ENCODE results near the gene CACNB4.
"Not testable (repeated sequence)": the region's sequence is repeated elsewhere in the genome, so short reads cannot be mapped to it uniquely, and the experiment has no call there.

CACNB4 gene

DNA sequence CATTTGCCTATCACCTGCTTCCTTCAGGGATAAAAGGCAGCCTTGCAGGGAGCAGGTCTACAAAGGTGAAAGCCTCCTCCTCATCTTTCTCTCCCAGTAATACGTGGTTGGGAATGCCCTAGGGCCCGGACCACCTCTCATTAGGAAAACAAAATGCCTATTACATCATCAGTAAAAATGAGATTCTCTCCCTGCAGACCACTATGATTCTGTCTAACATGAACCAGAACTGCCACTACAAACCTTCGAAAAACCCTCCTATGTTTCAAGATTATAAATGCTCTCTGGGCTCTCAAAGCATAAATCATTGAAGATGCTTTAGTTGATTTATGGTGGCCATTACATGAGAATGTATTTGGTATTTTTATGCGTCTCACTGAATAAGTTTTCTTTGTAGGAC, 162.2 kb downstream of the CACNB4 start:
- intact Hi-C loops (cut with micrococcal nuclease) = no loop called here
- H3K4me1 Mint-ChIP-seq (ENCODE audit: low read depth) = peaks cover 9% of the 10 kb centered on the region
- H3K36me3 Mint-ChIP-seq (ENCODE audit: low read depth) = no peaks in the 10 kb centered on the region

DNA sequence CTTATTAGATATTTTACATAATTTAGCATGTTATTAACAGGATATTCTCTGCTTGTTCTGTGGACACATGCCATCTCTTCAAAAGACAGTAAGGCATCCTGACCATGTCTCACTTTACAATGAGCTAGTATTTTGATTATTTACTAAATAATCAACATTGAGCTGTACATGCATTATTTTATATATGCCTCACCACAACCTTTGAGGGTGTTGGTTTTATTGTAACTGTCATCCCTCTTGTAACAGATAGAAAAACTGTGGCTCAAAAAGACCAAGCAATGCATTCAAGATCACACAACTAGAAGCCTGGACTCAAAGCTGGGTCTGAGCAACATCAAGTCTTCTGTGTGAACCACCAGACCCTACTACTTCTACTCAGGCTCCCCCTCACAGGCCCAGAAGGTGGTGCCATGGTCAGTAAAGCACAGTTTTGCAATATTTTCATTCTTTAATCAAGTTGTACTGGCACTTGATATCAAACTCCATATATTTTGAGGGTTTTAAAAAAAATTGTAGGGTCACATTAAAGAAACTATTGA, 165.5 kb downstream of the CACNB4 start:
- Mint-ChIP-seq H3K36me3 (ENCODE audit: low read depth) (no peaks in the 10 kb centered on the region), H3K4me1 (ENCODE audit: low read depth) (peaks cover 8% of the 10 kb centered on the region), H3K27me3 (no peaks in the 10 kb centered on the region), H3K9me3 (no peaks in the 10 kb centered on the region), H3K4me3 (no peak overlapping the region), H3K27ac (no peak overlapping the region)
- intact Hi-C loops (cut with micrococcal nuclease) = no loop called here

More for the DNA sequence above, 162.2 kb downstream of the CACNB4 start:
- Mint-ChIP-seq H3K4me3 (no peak overlapping the region), H3K27ac (no peak overlapping the region), H3K9me3 (no peaks in the 10 kb centered on the region), H3K27me3 (no peaks in the 10 kb centered on the region)

DNA sequence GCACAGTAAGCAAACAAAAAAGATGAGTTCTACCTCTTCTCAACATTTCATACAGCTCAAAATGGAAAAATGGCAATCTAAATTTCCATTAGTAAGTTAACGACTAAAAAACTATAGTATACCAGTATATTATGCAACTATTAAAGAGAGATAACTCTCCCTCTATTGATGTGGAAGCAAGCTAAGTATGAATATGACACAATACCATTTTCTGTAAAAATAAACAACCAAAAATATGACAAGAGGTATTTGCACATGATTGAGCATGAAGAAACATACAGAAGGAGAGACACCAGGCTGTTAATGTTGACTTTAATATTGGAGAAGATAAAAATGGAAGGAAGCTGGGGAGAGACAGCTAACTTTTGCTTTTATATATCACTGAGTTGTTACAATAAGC, 167.1 kb downstream of the CACNB4 start:
- no peaks in the 10 kb centered on the region for H3K9me3 Mint-ChIP-seq
- no peaks in the 10 kb centered on the region for H3K36me3 Mint-ChIP-seq (ENCODE audit: low read depth)
- intact Hi-C loops (cut with micrococcal nuclease) = no loop called here
- H3K4me1 Mint-ChIP-seq (ENCODE audit: low read depth) = peaks cover 21% of the 10 kb centered on the region
- H3K4me3 Mint-ChIP-seq = no peak overlapping the region
- no peak overlapping the region for H3K27ac Mint-ChIP-seq
- H3K27me3 Mint-ChIP-seq = no peaks in the 10 kb centered on the region

DNA sequence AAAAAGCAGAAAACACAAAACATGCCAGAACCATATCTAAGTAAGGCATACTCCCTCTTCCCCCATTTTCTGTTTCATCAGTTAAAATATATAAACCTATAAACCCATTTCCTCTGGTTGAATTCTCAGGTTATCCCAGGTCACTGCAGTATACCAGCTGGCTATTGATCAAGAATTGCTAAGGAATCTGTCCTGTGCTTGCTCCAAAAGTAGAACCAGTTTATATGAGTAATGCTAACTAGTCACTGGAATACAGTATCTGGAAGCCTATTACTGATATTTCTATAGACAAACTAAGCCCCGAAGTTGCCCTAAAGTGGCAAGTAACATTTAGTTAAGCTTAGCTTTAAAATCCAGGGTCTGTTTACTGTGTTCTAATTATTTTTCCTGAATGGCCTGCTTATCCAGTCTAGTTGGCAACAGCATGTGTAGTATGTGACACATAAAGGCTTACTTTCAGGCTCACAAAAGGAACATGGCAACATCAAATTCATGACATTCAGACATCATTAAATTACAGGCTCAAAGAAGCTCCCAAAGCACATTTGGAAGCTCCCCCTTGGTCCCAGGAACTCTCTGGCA, 167.7 kb downstream of the CACNB4 start:
- Mint-ChIP-seq H3K36me3 (ENCODE audit: low read depth) (no peaks in the 10 kb centered on the region), H3K9me3 (no peaks in the 10 kb centered on the region), H3K4me3 (no peak overlapping the region), H3K27ac (no peak overlapping the region), H3K27me3 (no peaks in the 10 kb centered on the region), H3K4me1 (ENCODE audit: low read depth) (peaks cover 21% of the 10 kb centered on the region)
- intact Hi-C loops (cut with micrococcal nuclease) = no loop called here

DNA sequence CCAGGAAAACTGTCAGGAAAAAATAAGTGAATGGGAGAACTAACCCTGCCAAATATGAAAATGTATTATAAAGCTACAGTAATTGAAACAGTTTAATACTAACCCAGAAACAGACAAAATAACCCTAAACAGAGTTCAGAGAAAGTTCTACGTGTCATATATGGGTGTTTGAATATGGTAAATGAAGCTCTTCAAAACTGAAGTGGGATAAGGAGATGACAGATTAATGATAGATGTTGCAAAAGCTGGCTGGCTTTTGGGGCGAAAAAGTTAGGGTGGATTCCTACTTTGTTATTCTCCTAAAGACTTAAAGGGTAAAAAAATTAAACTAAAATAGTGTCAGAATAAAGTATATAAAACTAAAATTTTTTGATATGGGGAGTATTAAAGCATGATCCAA, 168.8 kb downstream of the CACNB4 start:
- no peaks in the 10 kb centered on the region for H3K36me3 Mint-ChIP-seq (ENCODE audit: low read depth)
- intact Hi-C loops (cut with micrococcal nuclease) = no loop called here
- peaks cover 21% of the 10 kb centered on the region for H3K4me1 Mint-ChIP-seq (ENCODE audit: low read depth)
- H3K27ac Mint-ChIP-seq = no peak overlapping the region
- no peaks in the 10 kb centered on the region for H3K9me3 Mint-ChIP-seq
- H3K4me3 Mint-ChIP-seq = no peak overlapping the region
- H3K27me3 Mint-ChIP-seq = no peaks in the 10 kb centered on the region

DNA sequence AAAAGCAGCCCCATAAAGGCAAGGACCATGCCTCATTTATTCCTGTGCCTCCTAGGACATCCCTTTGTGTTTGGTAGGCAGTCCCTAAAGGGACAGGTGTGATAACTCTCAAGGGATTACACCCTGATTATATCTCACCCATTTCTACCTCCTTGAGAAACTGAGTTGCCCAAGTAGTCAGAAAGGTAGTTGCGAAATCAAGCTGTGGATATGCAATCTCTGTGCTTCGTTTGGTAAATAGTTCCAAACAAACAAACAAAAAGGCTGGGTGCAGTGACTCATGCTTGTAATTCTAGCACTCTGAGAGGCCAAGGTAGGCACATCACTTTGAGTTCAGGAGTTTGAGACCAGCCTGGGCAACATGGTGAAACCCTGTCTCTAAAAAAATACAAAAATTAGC, 170.5 kb downstream of the CACNB4 start:
- intact Hi-C loops (cut with micrococcal nuclease) = no loop called here
- Mint-ChIP-seq H3K9me3 (no peaks in the 10 kb centered on the region), H3K4me1 (ENCODE audit: low read depth) (peaks cover 26% of the 10 kb centered on the region), H3K27ac (no peak overlapping the region), H3K27me3 (no peaks in the 10 kb centered on the region), H3K36me3 (ENCODE audit: low read depth) (no peaks in the 10 kb centered on the region), H3K4me3 (no peak overlapping the region)

DNA sequence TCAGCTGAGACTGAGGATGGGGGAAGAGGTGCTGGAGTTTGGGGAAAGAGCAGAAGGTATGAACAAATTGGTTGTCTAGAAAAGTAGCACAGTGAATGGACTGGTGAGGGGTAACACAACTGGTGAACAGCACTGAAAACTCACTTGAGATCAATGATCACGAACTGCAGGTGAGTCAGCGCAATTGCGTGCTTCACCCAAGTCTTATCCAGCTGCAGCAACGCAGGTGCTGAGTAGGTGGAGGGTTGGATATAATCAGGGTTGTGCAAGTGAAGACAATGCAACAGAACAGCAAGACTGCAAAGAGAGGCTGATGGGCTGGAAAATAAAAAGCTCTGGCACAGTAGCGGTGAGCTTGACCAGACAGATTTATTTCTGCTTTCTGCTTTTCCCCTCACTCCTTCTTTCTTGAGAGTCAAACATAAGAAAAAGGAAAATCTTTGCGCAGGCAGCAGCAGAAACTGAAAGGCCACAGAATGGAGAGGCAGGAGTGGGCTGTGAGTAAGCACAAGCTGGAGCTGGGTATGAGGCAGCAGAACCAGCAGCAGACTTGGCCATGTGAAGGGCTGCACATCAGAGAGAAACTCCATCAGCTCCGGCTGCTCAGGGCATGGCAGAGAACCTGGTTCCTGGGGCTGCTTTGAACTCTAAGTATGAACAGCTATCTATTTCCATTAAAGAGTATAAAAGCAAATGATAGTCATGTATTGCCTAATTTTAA, 171.2 kb downstream of the CACNB4 start:
- H3K4me3 Mint-ChIP-seq = no peak overlapping the region
- H3K36me3 Mint-ChIP-seq (ENCODE audit: low read depth) = no peaks in the 10 kb centered on the region
- H3K9me3 Mint-ChIP-seq = no peaks in the 10 kb centered on the region
- intact Hi-C loops (cut with micrococcal nuclease) = no loop called here
- H3K27me3 Mint-ChIP-seq = no peaks in the 10 kb centered on the region
- peaks cover 33% of the 10 kb centered on the region for H3K4me1 Mint-ChIP-seq (ENCODE audit: low read depth)
- peak overlapping the region; percentile 13 for H3K27ac Mint-ChIP-seq

DNA sequence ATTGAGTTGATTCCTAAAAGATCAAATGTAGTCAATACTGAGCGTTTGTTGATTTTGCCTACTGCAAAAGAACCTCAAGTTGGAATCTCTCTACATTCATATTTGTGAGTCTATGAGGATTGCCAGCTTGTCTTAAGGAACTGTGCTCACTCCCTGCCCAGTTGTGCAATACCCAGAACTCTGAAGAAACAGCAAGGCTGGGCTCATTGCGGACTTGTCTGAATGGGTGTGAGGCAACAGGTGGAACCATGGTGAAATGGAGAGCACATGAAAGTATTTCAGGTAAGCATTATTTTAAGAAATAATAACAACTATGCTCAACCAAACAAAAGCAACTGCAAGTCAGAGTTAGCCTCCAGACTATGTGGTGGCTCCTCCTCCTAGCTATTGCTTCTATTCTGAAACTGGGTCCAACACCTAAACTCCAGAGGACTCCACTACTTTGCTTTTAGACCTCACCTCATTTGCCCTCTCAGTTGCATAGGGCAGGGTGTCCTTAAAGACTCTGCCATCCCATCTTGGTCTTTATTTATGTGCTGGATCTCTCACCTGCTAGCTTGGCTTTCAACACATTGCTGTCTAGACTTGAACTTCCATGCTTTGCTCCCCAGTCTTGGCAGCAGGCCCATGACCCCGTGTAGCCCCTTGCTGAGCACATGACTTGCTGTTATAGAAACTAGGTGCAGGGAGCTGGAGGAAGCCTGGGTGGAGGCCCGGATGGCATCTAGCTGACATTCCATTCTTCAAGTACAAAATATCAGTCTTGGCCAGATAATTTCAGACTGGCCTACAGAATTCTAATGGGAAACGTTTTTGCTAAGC, 175.8 kb downstream of the CACNB4 start:
- Mint-ChIP-seq H3K4me3 (no peak overlapping the region), H3K9me3 (no peaks in the 10 kb centered on the region), H3K27me3 (no peaks in the 10 kb centered on the region), H3K36me3 (ENCODE audit: low read depth) (no peaks in the 10 kb centered on the region), H3K4me1 (ENCODE audit: low read depth) (peaks cover 52% of the 10 kb centered on the region), H3K27ac (peak overlapping the region; percentile 33)
- intact Hi-C loops (cut with micrococcal nuclease) = no loop called here

DNA sequence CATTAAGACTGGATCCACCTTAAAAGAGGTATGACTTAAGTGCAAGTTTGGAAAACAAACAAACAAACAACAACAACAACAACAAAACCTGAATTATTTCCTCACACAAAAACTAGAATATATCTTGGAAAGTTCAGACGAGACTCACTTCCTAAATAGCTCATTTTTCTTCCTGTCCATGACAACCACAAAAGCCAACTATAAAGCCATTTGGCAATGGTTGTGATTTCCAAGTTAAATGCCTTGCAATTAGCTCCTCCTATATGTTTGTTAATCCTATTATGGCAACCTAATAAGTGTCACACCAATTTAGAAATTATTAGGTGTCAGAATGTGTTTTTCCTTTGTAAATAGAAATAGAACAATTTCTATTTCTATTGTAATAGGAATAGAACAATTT, 179.1 kb downstream of the CACNB4 start:
- H3K27me3 Mint-ChIP-seq = no peaks in the 10 kb centered on the region
- H3K27ac Mint-ChIP-seq = peak overlapping the region; percentile 80
- H3K36me3 Mint-ChIP-seq (ENCODE audit: low read depth) = no peaks in the 10 kb centered on the region
- no peak overlapping the region for H3K4me3 Mint-ChIP-seq
- H3K4me1 Mint-ChIP-seq (ENCODE audit: low read depth) = peaks cover 59% of the 10 kb centered on the region
- intact Hi-C loops (cut with micrococcal nuclease) = no loop called here
- H3K9me3 Mint-ChIP-seq = no peaks in the 10 kb centered on the region

DNA sequence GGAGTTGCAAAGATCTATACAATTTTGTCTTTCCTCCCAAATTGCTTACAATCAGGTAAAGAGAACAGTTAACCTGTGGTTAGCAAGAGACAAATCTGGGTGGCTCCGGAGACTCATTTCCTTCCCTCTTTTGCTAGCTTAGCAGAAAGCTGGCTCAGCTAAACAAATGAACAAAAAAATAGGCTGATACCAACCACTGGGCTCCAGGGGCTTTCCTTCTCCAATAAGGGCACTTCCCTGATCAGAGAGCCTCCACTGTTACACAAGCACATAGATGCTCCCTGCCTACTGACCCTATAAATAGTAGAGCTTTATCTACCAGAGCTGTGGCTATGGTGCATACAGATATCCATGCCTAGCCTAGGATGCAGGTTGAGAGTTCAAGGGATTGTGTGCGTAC, 180.5 kb downstream of the CACNB4 start:
- Mint-ChIP-seq H3K4me1 (ENCODE audit: low read depth) (peaks cover 66% of the 10 kb centered on the region), H3K36me3 (ENCODE audit: low read depth) (no peaks in the 10 kb centered on the region), H3K27ac (peak overlapping the region; percentile 80), H3K27me3 (no peaks in the 10 kb centered on the region), H3K4me3 (no peak overlapping the region), H3K9me3 (no peaks in the 10 kb centered on the region)
- intact Hi-C loops (cut with micrococcal nuclease) = no loop called here

DNA sequence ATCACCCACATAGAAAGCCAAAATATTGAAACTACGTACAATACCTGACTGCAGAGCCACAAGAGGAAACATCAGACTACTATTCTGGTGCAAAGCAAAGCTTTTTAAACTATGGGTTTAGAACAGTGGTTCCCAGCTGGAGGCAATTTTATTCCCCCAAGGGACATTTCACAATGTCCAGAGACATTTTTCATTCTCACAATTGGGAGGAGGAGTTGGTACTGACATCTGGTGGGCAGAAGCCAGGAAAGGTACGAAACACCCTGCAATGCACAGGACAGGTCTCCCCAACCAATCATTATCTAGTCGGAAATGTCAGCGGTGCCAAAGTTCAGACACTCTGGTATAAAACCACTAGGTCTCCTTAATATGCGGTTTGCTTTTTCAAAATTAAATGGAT, 182.2 kb downstream of the CACNB4 start:
- Mint-ChIP-seq H3K9me3 (no peaks in the 10 kb centered on the region), H3K4me1 (ENCODE audit: low read depth) (peaks cover 66% of the 10 kb centered on the region), H3K27ac (no peak overlapping the region), H3K27me3 (no peaks in the 10 kb centered on the region), H3K36me3 (ENCODE audit: low read depth) (no peaks in the 10 kb centered on the region), H3K4me3 (no peak overlapping the region)
- intact Hi-C loops (cut with micrococcal nuclease) = no loop called here

DNA sequence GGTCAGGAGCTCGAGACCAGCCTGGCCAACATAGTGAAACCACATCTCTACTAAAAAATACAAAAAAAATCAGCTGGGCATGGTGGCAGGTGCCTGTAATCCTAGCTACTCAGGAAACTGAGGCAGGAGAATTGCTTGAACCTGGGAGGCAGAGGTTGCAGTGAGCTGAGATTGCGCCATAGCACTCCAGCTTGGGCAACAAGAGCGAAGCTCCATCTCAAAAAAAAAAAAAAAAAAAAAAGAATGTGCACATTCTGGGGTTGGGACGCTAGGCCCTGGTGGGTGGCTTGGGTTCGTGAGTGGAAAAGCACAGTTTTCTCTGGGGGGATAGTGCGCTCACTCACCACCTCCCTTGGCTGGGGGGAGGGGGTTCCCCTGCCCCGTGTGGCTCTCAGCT, 183.2 kb downstream of the CACNB4 start:
- H3K27me3 Mint-ChIP-seq; intact Hi-C loops (cut with micrococcal nuclease); H3K9me3 Mint-ChIP-seq; H3K4me3 Mint-ChIP-seq; H3K36me3 Mint-ChIP-seq (ENCODE audit: low read depth): not testable (repeated sequence)
- H3K4me1 Mint-ChIP-seq (ENCODE audit: low read depth) = peaks cover 67% of the 10 kb centered on the region
- H3K27ac Mint-ChIP-seq = peak overlapping the region; percentile 66

DNA sequence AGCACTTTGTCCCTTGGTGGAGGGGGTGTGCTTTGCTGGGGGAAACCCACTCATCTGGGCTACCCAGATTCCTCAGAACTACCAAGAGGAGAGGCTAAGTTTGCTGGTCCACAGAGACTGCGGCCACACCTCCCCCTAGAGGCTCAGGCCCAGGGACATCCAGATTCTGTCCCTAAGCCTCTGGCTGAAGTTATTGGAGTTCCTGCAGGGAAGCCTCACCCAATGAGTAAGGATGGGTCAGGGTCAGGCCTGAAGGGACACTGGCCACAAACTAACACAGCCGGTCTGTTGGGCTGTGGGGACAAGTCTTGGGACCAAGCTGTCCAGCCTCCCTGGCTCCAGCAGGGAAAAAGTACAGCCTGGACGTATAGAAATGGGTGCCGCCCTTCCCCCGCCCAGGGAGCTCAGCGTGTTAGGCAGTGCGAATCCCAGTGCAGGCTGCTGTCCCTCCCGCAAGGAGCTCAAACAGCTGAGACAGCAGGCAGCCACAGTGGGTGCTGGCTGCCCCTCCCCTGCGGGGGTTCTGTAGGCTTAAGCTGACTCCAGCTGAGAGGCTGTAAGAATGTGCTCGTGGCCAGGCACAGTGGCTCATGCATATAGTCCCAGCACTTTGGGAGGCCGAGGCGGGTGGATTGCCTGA, 183.7 kb downstream of the CACNB4 start:
- Mint-ChIP-seq H3K9me3 (no peaks in the 10 kb centered on the region), H3K27me3 (no peaks in the 10 kb centered on the region), H3K4me1 (ENCODE audit: low read depth) (peaks cover 72% of the 10 kb centered on the region), H3K27ac (peak overlapping the region; percentile 66), H3K4me3 (no peak overlapping the region), H3K36me3 (ENCODE audit: low read depth) (no peaks in the 10 kb centered on the region)
- intact Hi-C loops (cut with micrococcal nuclease) = no loop called here

Measured in dendritic cell treated with granulocyte-macrophage colony-stimulating factor and Interleukin-4, amounts not matched to agents 40 ng/mL and 50 ng/mL, for 4 days (primary cell).